WERI-Rb-1 (cell line): ENCODE measurements around the gene CRX.
A peak's percentile ranks its signal among the peaks of the same experiment; 100 is the strongest.
"Not testable (repeated sequence)": the region's sequence is repeated elsewhere in the genome, so short reads cannot be mapped to it uniquely, and the experiment has no call there.

Experiments
- DNase-seq: peaks from one replicate; pipeline ENCODE4 v3.0.0-alpha.2; 2020
- H3K27ac ChIP-seq: fragments of 250-450 bp; sonication (Bioruptor Pico); 2 replicates; pipeline ENCODE4 v1.5.1; 2020; ENCODE audit warnings: mild to moderate bottlenecking, moderate library complexity
- H3K27me3 ChIP-seq: fragments of 250-450 bp; sonication (Bioruptor Pico); 2 replicates; pipeline ENCODE4 v1.5.1; 2021; ENCODE audit warnings: mild to moderate bottlenecking, low read depth, moderate library complexity; ENCODE audit not compliant: insufficient read depth, severe bottlenecking
- H3K36me3 ChIP-seq: fragments of 250-450 bp; sonication (Bioruptor Pico); 2 replicates; pipeline ENCODE4 v1.5.1; 2020; ENCODE audit warnings: mild to moderate bottlenecking, moderate library complexity
- H3K4me3 ChIP-seq: 2 replicates; pipeline ENCODE4 v1.5.1; 2011; ENCODE audit warnings: low read depth, mild to moderate bottlenecking, control low read depth, low read length
- H3K9me3 ChIP-seq: fragments of 250-450 bp; sonication (Bioruptor Pico); 2 replicates; pipeline ENCODE4 v1.5.1; 2021; ENCODE audit warnings: mild to moderate bottlenecking, moderate library complexity; ENCODE audit not compliant: severe bottlenecking
- CTCF ChIP-seq: IDR thresholded peaks from 2 replicates; pipeline ENCODE4 v1.5.1; 2011; ENCODE audit warnings: low read depth, mild to moderate bottlenecking, control low read depth, inconsistent platforms, low read length

CRX gene

GRCh38 chr19:47779524-47780214 lies 42.1 kb upstream of the CRX start:
- H3K27me3 ChIP-seq: no peaks in the 10 kb centered on the region
- H3K27ac ChIP-seq: no peak overlapping the region
- H3K4me3 ChIP-seq: peak overlapping the region; percentile 95
- no peak for DNase-seq
- H3K9me3 ChIP-seq: no peaks in the 10 kb centered on the region
- peaks cover 35% of the 10 kb centered on the region for H3K36me3 ChIP-seq
- TF ChIP-seq CTCF: no peak

GRCh38 chr19:47780215-47780551 lies 41.6 kb upstream of the CRX start:
- H3K27ac ChIP-seq: no peak overlapping the region
- H3K27me3 ChIP-seq: no peaks in the 10 kb centered on the region
- H3K9me3 ChIP-seq: no peaks in the 10 kb centered on the region
- DNase-seq: no peak
- H3K36me3 ChIP-seq: peaks cover 38% of the 10 kb centered on the region
- no peak for TF ChIP-seq CTCF
- no peak overlapping the region for H3K4me3 ChIP-seq

GRCh38 chr19:47781590-47782262 lies 40.0 kb upstream of the CRX start:
- Histone ChIP-seq H3K4me3 (no peak overlapping the region), H3K36me3 (peaks cover 47% of the 10 kb centered on the region), H3K27me3 (no peaks in the 10 kb centered on the region), H3K27ac (no peak overlapping the region), H3K9me3 (no peaks in the 10 kb centered on the region)
- no peak for DNase-seq
- TF ChIP-seq CTCF: no peak

GRCh38 chr19:47786566-47786965 lies 35.2 kb upstream of the CRX start:
- Histone ChIP-seq H3K4me3 (no peak overlapping the region), H3K36me3 (peaks cover 35% of the 10 kb centered on the region), H3K9me3 (peaks cover 3% of the 10 kb centered on the region), H3K27ac (peak overlapping the region; percentile 46; the same call in 1 of the 2 replicates), H3K27me3 (no peaks in the 10 kb centered on the region)
- no peak for TF ChIP-seq CTCF
- peak; percentile 61 for DNase-seq

GRCh38 chr19:47787307-47787706 lies 34.4 kb upstream of the CRX start:
- H3K4me3 ChIP-seq, H3K9me3 ChIP-seq, H3K27me3 ChIP-seq, H3K27ac ChIP-seq, DNase-seq: not testable (repeated sequence)
- H3K36me3 ChIP-seq: peaks cover 30% of the 10 kb centered on the region

- Histone ChIP-seq H3K36me3 (peaks cover 11% of the 10 kb centered on the region), H3K27ac (peak overlapping the region; percentile 78), H3K4me3 (peak overlapping the region; percentile 28), H3K9me3 (peaks cover 16% of the 10 kb centered on the region)
- DNase-seq: peak; percentile 53
- not testable (repeated sequence) for H3K27me3 ChIP-seq
Observed at GRCh38 chr19:47789811-47790210, 31.9 kb upstream of the CRX start.
